ENCODE results near the gene TMEM178B. TPM values are rescaled to one million over a fixed set of nuclear protein-coding genes. Genes with fewer than 3 reads are reported as not detected.

Gene TMEM178B
- polyA plus RNA-seq, 1 donor (not counting 4 experiments of a cell fraction or from before 2014, with no cell fraction given): not detected

DNA sequence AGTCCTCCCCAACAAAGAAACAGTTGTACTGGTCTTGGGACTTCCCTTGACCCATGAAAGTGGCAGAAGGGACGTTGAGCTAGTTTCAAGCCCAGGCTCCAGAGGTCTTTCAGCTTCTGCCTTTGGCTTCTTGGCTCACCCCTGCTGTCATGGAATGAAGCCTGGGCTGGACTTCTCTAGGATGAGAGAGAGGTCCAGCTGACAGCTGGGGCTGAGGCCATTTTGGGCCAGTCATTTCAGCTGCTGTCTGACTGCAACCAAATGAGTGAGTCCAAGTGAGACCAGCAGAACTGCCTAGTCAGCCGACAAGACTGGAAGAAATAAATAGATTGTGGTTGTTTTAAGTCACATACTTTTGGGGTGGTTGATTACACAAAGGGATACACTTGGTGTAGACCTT, 76.6 kb downstream of the TMEM178B start:
- Histone ChIP-seq H3K36me3 (ENCODE audit: control insufficient read depth in 2 of 2, extremely low read depth in 1 of 2, insufficient read depth in 2 of 2, low read length in 2 of 2) (no peaks in the 10 kb centered on the region), H4K20me1 (ENCODE audit: control insufficient read depth, extremely low read depth, insufficient read depth, low read length) (no peaks in the 10 kb centered on the region), H3K27ac (ENCODE audit: control insufficient read depth, insufficient read depth, low read length) (no peak overlapping the region), H2AFZ (ENCODE audit: control insufficient read depth, low read length) (no peak overlapping the region), H3K4me1 (ENCODE audit: control insufficient read depth, extremely low read depth, insufficient read depth, low read length) (no peaks in the 10 kb centered on the region), H3K4me2 (ENCODE audit: control insufficient read depth, extremely low read depth, insufficient read depth, low read depth, low read length) (no peak overlapping the region), H3K79me2 (ENCODE audit: control insufficient read depth, insufficient read depth, low read length) (no peaks in the 10 kb centered on the region), H3K9ac (ENCODE audit: control insufficient read depth, extremely low read depth, insufficient read depth, low read length) (no peak overlapping the region), H3K9me1 (ENCODE audit: control insufficient read depth, extremely low read depth, insufficient read depth, low read length) (no peaks in the 10 kb centered on the region), H3K4me3 (ENCODE audit: control insufficient read depth in 2 of 3, extremely low read depth in 1 of 3, insufficient read depth in 2 of 3, low read depth in 1 of 3, low read length in 3 of 3) (no peak overlapping the region), H3K9me3 (ENCODE audit: control insufficient read depth, low read depth, low read length) (no peaks in the 10 kb centered on the region), H3K27me3 (ENCODE audit: control insufficient read depth, extremely low read depth, insufficient read depth, low read length) (no peaks in the 10 kb centered on the region)
- DNase-seq (ENCODE audit: low read depth, low spot score) (no peak), FAIRE-seq (no peak)
- TF ChIP-seq EZH2 (IDR thresholded peaks at IDR 0.05; ENCODE audit: low read length): no peak
- no peak for TF ChIP-seq CTCF (optimal IDR thresholded peaks at IDR 0.05 in 1 of 3, IDR thresholded peaks at IDR 0.05 in 1 of 3, conservative IDR thresholded peaks at IDR 0.05 in 1 of 3; ENCODE audit: extremely low read depth in 1 of 3, insufficient read depth in 2 of 3, low read length in 3 of 3)
- dilution Hi-C loops (cut with MboI; ENCODE audit: extremely low pct_ligation_motif_present, low sequenced_read_pairs): no loop called here

DNA sequence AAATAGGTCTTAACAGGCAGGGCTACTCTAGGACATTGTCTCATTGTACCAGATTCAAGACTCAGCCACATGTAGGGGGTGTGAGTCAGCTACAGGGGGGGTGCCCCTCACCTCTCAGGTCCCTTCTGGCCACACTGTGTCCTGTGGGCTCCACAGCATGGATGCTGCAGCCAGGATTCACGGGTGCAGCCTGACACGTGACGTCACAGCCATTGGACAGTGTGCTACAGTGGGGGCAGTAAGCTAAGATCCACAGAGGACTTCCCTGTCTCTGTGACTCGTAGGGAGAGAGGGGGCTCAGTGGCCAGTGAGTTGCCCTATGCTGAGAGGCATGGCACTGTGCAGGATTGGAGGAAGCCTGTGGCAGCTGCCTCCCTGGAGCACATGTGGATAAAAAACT, 77.9 kb downstream of the TMEM178B start:
- Histone ChIP-seq H3K9me3 (ENCODE audit: control insufficient read depth, low read depth, low read length) (no peaks in the 10 kb centered on the region), H3K9me1 (ENCODE audit: control insufficient read depth, extremely low read depth, insufficient read depth, low read length) (no peaks in the 10 kb centered on the region), H2AFZ (ENCODE audit: control insufficient read depth, low read length) (no peak overlapping the region), H3K27me3 (ENCODE audit: control insufficient read depth, extremely low read depth, insufficient read depth, low read length) (no peaks in the 10 kb centered on the region), H4K20me1 (ENCODE audit: control insufficient read depth, extremely low read depth, insufficient read depth, low read length) (no peaks in the 10 kb centered on the region), H3K9ac (ENCODE audit: control insufficient read depth, extremely low read depth, insufficient read depth, low read length) (no peak overlapping the region), H3K36me3 (ENCODE audit: control insufficient read depth in 2 of 2, extremely low read depth in 1 of 2, insufficient read depth in 2 of 2, low read length in 2 of 2) (no peaks in the 10 kb centered on the region), H3K79me2 (ENCODE audit: control insufficient read depth, insufficient read depth, low read length) (no peaks in the 10 kb centered on the region), H3K4me1 (ENCODE audit: control insufficient read depth, extremely low read depth, insufficient read depth, low read length) (no peaks in the 10 kb centered on the region), H3K4me3 (ENCODE audit: control insufficient read depth in 2 of 3, extremely low read depth in 1 of 3, insufficient read depth in 2 of 3, low read depth in 1 of 3, low read length in 3 of 3) (no peak overlapping the region), H3K27ac (ENCODE audit: control insufficient read depth, insufficient read depth, low read length) (no peak overlapping the region), H3K4me2 (ENCODE audit: control insufficient read depth, extremely low read depth, insufficient read depth, low read depth, low read length) (no peak overlapping the region)
- no peak for FAIRE-seq
- TF ChIP-seq EZH2 (IDR thresholded peaks at IDR 0.05; ENCODE audit: low read length): no peak
- TF ChIP-seq CTCF (optimal IDR thresholded peaks at IDR 0.05 in 1 of 3, IDR thresholded peaks at IDR 0.05 in 1 of 3, conservative IDR thresholded peaks at IDR 0.05 in 1 of 3; ENCODE audit: extremely low read depth in 1 of 3, insufficient read depth in 2 of 3, low read length in 3 of 3): no peak
- dilution Hi-C loops (cut with MboI; ENCODE audit: extremely low pct_ligation_motif_present, low sequenced_read_pairs): no loop called here
- no peak for DNase-seq (ENCODE audit: low read depth, low spot score)
